Activated naive CD4-positive, alpha-beta T cell treated with anti-CD3 and anti-CD28 coated beads, Interleukin-2, amount 10 ng/mL, durations not matched to agents 7 days and 5 days (primary cell): ENCODE data around the gene DDX60.
A peak's percentile ranks its signal among the peaks of the same experiment; 100 is the strongest.
"Not testable (repeated sequence)": the region's sequence is repeated elsewhere in the genome, so short reads cannot be mapped to it uniquely, and the experiment has no call there.

Experiments
- CTCF ChIA-PET: fragments of 350-600 bp; sonication (Branson Sonifier 250); formaldehyde crosslinking; loops from one replicate; lab custom pipeline; 2021; ENCODE audit warnings: antibody characterized with exemption; lab: Charles Lee
- DNase-seq: peaks from one replicate; pipeline ENCODE4 v3.0.0-alpha.2; 2020
- H3K27ac Mint-ChIP-seq: one replicate; pipeline ENCODE4 v1.8.0; 2021; ENCODE audit warnings: mild to moderate bottlenecking, moderate library complexity, mixed read lengths
- H3K27me3 Mint-ChIP-seq: one replicate; pipeline ENCODE4 v1.8.0; 2021; ENCODE audit warnings: mild to moderate bottlenecking, mixed read lengths
- H3K36me3 Mint-ChIP-seq: one replicate; pipeline ENCODE4 v1.8.0; 2021; ENCODE audit warnings: mixed read lengths
- H3K4me1 Mint-ChIP-seq: one replicate; pipeline ENCODE4 v1.8.0; 2021; ENCODE audit warnings: mixed read lengths
- H3K4me3 Mint-ChIP-seq: one replicate; pipeline ENCODE4 v1.8.0; 2021; ENCODE audit warnings: mild to moderate bottlenecking, moderate library complexity, mixed read lengths
- H3K9me3 Mint-ChIP-seq: one replicate; pipeline ENCODE4 v1.8.0; 2021; ENCODE audit warnings: mixed read lengths

Gene DDX60

GRCh38 chr4:168318266-168318895, at the start of gene DDX60:
Gene DDX60, minus strand, starts transcription at chr4:168318752. Its CDS starts 7,493 bp downstream, at chr4:168311259.
- Mint-ChIP-seq H3K9me3 (peaks cover 8% of the 10 kb centered on the region), H3K27ac (peak within 1 kb of the TSS; percentile 95), H3K4me3 (peak within 1 kb of the TSS; percentile 84), H3K27me3 (peaks cover 8% of the 10 kb centered on the region), H3K4me1 (peaks cover 66% of the 10 kb centered on the region), H3K36me3 (peaks cover 27% of the 10 kb centered on the region)
- CTCF ChIA-PET = interaction anchor here (1.4 kb wide), 1 partner anchor 161 kb away, joined by 6 read pairs; the partner anchor contains the start of gene DDX60L
- DNase-seq = peak; percentile 93

GRCh38 chr4:168367065-168367464, 48.5 kb upstream of the DDX60 start:
- no peak for DNase-seq
- Mint-ChIP-seq H3K4me3 (no peak overlapping the region), H3K9me3 (peaks cover 8% of the 10 kb centered on the region), H3K27ac (no peak overlapping the region), H3K36me3 (peaks cover 68% of the 10 kb centered on the region), H3K27me3 (no peaks in the 10 kb centered on the region), H3K4me1 (peaks cover 9% of the 10 kb centered on the region)
- CTCF ChIA-PET = no interaction called here

DNA sequence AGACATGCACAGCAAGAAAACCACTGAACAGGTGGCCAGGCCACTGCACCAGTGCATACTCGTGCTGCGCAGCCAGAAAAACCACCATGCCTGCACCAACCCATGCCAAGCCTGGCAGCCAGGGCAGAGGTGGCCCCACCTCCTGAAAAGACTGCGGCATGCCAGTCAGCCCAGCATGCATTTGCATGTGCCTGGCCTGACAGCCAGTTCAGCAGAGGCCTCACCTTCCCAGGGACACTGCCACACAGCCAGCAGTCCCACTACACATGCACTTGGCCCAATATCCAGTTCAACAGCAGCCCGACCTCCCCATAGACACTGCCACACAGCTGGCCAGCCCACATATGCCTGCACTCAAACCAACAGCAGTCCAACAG, 43.5 kb upstream of the DDX60 start:
- CTCF ChIA-PET = no interaction called here
- Mint-ChIP-seq H3K4me3 (no peak overlapping the region), H3K9me3 (peaks cover 4% of the 10 kb centered on the region), H3K27ac (no peak overlapping the region), H3K4me1 (peaks cover 9% of the 10 kb centered on the region), H3K27me3 (no peaks in the 10 kb centered on the region), H3K36me3 (peaks cover 64% of the 10 kb centered on the region)
- DNase-seq = no peak

GRCh38 chr4:168361365-168362024, 42.9 kb upstream of the DDX60 start:
- H3K27ac Mint-ChIP-seq = no peak overlapping the region
- H3K27me3 Mint-ChIP-seq = no peaks in the 10 kb centered on the region
- peaks cover 68% of the 10 kb centered on the region for H3K36me3 Mint-ChIP-seq
- H3K9me3 Mint-ChIP-seq = peaks cover 4% of the 10 kb centered on the region
- CTCF ChIA-PET = no interaction called here
- H3K4me3 Mint-ChIP-seq = no peak overlapping the region
- DNase-seq = no peak
- peaks cover 9% of the 10 kb centered on the region for H3K4me1 Mint-ChIP-seq

DNA sequence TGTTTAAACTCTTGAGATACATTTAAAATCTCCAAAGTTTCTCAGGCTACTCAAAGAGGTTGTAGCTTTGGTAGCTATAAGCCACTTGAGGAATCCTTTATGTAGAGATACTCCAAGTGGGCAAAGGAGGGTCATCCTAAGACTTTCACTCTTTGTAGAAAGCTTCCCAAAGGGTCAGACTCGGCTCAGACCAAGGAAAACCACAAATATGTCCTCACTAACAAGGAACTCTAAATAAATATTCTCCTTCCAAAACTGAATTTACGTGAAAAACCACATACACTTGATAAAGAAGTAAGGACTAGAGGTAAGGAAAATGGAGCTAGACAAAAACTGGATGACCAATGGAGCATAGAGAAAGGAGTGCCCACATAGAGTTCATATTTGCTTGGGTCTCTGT, 41.7 kb upstream of the DDX60 start:
- Mint-ChIP-seq H3K27me3 (no peaks in the 10 kb centered on the region), H3K4me1 (peaks cover 9% of the 10 kb centered on the region), H3K27ac (no peak overlapping the region), H3K9me3 (peaks cover 4% of the 10 kb centered on the region), H3K36me3 (peaks cover 66% of the 10 kb centered on the region), H3K4me3 (no peak overlapping the region)
- DNase-seq = no peak
- CTCF ChIA-PET = no interaction called here

DNA sequence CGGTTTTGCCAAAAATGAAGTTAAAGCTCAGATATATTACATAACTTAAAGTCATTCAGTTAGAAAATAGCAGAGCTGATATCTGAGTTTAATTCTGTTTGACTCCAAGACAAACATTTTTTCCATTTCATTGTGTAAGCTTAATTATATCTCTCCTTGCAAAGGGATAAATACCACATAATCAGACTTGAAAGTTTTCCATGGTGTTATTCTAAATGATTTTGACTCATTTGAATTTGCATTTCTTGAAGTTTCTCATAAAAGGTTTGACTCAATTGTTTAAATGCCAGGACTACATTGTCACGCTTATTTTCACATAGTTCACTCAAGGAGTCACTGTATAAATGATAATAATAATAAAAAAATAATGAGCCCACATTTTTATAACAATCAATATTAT, 39.4 kb upstream of the DDX60 start:
- H3K36me3 Mint-ChIP-seq = peaks cover 49% of the 10 kb centered on the region

DNA sequence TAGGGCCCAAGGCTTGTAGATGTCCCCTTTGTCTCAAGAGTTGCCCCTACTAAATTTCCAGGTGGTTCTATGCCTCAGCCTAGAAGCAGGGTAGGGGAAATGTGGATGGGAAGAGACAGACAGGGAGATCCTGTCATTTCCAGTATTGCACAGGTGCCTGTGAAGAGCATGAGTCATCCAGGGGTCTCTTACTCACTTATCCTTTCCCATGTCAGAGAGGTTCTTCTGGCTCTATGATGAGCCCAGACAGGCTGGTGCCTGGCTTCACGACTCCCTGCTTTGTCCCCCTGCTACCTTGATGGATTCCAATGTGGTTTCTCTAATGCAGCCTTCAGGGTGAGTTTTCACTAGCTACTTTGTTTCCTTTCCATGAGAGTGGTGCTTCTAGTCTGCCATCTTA, 35.2 kb upstream of the DDX60 start:
- Mint-ChIP-seq H3K27me3 (no peaks in the 10 kb centered on the region), H3K27ac (no peak overlapping the region), H3K4me3 (no peak overlapping the region), H3K36me3 (peaks cover 21% of the 10 kb centered on the region), H3K4me1 (no peaks in the 10 kb centered on the region), H3K9me3 (peaks cover 18% of the 10 kb centered on the region)
- CTCF ChIA-PET = no interaction called here
- no peak for DNase-seq

More for the DNA sequence above, 39.4 kb upstream of the DDX60 start:
- CTCF ChIA-PET = no interaction called here
- Mint-ChIP-seq H3K27me3 (no peaks in the 10 kb centered on the region), H3K9me3 (peaks cover 4% of the 10 kb centered on the region), H3K4me3 (no peak overlapping the region), H3K4me1 (peaks cover 2% of the 10 kb centered on the region), H3K27ac (no peak overlapping the region)
- no peak for DNase-seq

DNA sequence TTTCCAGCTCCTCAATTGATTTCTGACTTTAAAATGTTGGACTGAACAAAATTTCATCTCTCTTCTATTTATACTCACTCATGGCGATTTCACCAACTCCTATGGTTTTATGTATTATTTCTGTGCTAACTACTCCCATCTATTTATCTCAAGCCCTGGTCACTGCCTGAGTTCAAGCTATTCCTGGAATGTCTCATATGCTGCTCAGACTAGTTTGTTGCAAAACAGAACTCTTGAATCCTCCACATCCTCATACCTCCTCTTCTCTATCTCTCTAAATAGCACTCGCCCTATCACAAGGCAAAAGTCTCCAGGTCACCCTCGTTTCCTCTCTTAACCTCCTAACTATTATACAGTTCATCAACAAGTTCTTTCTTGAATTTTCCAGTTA, 19.0 kb upstream of the DDX60 start:
- peaks cover 3% of the 10 kb centered on the region for H3K9me3 Mint-ChIP-seq
- no peaks in the 10 kb centered on the region for H3K27me3 Mint-ChIP-seq
- no peak overlapping the region for H3K27ac Mint-ChIP-seq
- H3K4me3 Mint-ChIP-seq = no peak overlapping the region
- H3K36me3 Mint-ChIP-seq = no peaks in the 10 kb centered on the region
- CTCF ChIA-PET = no interaction called here
- DNase-seq = no peak
- peaks cover 4% of the 10 kb centered on the region for H3K4me1 Mint-ChIP-seq

DNA sequence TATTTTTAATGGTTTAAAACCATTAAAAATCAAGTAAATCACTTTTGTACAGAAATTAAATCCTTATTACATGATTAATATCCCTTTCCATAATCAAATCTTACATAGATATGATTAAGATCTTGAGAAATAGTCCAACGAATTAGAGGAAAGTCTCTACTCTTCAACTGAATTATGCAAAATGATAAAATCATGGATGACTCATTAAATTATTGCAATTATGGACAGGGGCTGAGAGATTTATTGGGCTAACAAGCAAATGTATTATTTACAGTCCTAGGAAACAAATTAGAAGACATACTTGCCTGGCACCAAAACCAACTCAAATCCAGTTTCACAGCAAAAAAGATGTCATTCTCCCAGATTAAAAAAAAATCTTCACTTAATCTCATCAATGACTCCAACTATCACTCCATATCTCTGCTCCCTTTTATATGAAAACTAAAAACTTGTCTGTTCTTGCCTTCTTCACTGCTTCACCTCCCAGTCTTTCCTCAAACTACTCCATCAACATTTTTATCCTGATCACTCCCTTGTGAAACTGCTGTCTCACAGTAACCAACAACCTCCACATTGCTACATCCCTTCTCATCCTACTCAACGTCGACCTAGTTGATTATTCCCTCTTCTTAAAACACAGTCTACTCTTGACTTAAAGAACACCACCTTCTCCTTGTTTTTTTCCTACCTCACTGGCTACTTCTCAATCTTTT, 18.4 kb upstream of the DDX60 start:
- Mint-ChIP-seq H3K4me1 (peaks cover 4% of the 10 kb centered on the region), H3K27me3 (peaks cover 5% of the 10 kb centered on the region), H3K9me3 (peaks cover 3% of the 10 kb centered on the region), H3K4me3 (no peak overlapping the region), H3K36me3 (no peaks in the 10 kb centered on the region), H3K27ac (no peak overlapping the region)
- DNase-seq = no peak
- CTCF ChIA-PET = no interaction called here

GRCh38 chr4:168335621-168336020, 17.1 kb upstream of the DDX60 start:
- no peak overlapping the region for H3K4me3 Mint-ChIP-seq
- H3K27me3 Mint-ChIP-seq = peaks cover 17% of the 10 kb centered on the region
- no peak overlapping the region for H3K27ac Mint-ChIP-seq
- no peaks in the 10 kb centered on the region for H3K36me3 Mint-ChIP-seq
- CTCF ChIA-PET = interaction anchor here (1.4 kb wide), 1 partner anchor 179 kb away, joined by 3 read pairs; no protein-coding TSS in a partner anchor
- no peak for DNase-seq
- H3K9me3 Mint-ChIP-seq = no peaks in the 10 kb centered on the region
- peaks cover 4% of the 10 kb centered on the region for H3K4me1 Mint-ChIP-seq

DNA sequence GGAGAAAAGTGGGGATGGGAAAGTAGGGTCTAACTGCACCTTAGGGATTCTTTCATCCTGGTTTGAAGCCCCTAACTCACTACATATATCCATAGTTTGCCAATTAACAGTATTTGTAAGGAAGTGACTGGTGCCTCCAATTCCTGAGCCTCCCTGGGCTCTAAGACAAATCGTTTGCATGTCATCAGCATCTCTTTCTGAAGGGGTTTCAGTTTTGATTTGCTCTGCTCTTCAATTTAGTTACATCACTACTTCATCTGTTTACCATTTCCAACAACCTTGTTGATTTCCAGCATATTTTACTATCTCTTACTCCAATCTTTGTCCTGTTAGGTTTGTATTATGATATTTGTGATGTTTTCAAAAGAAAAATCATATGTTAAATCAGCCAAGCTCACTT, 15.5 kb upstream of the DDX60 start:
- CTCF ChIA-PET = interaction anchor here (1.4 kb wide), 1 partner anchor 181 kb away, joined by 3 read pairs; no protein-coding TSS in a partner anchor
- H3K9me3 Mint-ChIP-seq = no peaks in the 10 kb centered on the region
- peaks cover 4% of the 10 kb centered on the region for H3K4me1 Mint-ChIP-seq
- H3K27me3 Mint-ChIP-seq = peaks cover 27% of the 10 kb centered on the region
- no peak for DNase-seq
- H3K4me3 Mint-ChIP-seq = no peak overlapping the region
- no peaks in the 10 kb centered on the region for H3K36me3 Mint-ChIP-seq
- no peak overlapping the region for H3K27ac Mint-ChIP-seq

DNA sequence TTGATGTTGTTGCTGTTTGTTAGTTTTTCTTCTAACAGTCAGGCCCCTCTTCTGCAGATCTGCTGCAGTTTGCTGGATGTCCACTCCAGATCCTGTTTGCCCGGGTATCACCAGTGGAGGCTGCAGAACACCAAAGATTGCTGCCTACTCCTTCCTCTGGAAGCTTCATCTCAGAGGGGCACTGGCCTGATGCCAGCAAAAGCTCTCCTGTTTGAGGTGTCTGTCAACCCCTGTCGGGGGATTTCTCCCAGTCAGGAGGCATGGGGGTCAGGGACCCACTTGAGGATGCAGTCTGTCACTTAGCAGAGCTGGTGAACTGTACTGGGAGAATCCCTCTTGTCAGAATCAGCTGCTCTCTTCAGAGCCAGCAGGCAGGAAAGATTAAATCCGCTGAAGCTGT, 12.0 kb upstream of the DDX60 start:
- peaks cover 27% of the 10 kb centered on the region for H3K27me3 Mint-ChIP-seq
- DNase-seq, H3K36me3 Mint-ChIP-seq, H3K27ac Mint-ChIP-seq, H3K4me1 Mint-ChIP-seq, H3K9me3 Mint-ChIP-seq, H3K4me3 Mint-ChIP-seq: not testable (repeated sequence)
- CTCF ChIA-PET = interaction anchor here (0.6 kb wide), 1 partner anchor 438 kb away, joined by 3 read pairs; no protein-coding TSS in a partner anchor

GRCh38 chr4:168325591-168325990, 7.0 kb upstream of the DDX60 start:
- H3K36me3 Mint-ChIP-seq = peaks cover 13% of the 10 kb centered on the region
- no peak overlapping the region for H3K4me3 Mint-ChIP-seq
- H3K4me1 Mint-ChIP-seq = peaks cover 11% of the 10 kb centered on the region
- no peak for DNase-seq
- H3K27ac Mint-ChIP-seq = no peak overlapping the region
- H3K9me3 Mint-ChIP-seq = peaks cover 8% of the 10 kb centered on the region
- peaks cover 18% of the 10 kb centered on the region for H3K27me3 Mint-ChIP-seq
- CTCF ChIA-PET = no interaction called here

DNA sequence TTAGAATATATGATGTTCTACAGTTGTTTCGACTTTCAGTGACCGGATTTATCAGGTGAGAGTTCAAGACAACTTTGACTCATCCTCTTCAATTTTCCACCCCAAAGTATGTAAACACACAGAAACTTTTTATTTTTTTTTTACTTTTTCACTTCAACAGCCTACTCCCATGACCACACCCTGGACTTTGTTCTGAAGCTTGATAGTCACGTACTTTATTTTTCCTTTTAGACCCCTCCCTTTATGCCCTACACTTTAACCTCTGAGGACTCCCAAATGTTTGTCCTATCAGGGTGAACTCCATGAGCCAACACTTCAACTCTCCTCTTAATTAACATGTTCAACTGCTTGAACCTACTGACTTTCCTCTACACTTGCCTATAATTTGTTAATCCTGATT, 2.5 kb upstream of the DDX60 start:
- peaks cover 8% of the 10 kb centered on the region for H3K27me3 Mint-ChIP-seq
- H3K4me1 Mint-ChIP-seq = peaks cover 51% of the 10 kb centered on the region
- peaks cover 8% of the 10 kb centered on the region for H3K9me3 Mint-ChIP-seq
- H3K27ac Mint-ChIP-seq = no peak overlapping the region
- no peak for DNase-seq
- H3K36me3 Mint-ChIP-seq = peaks cover 19% of the 10 kb centered on the region
- CTCF ChIA-PET = no interaction called here
- no peak overlapping the region for H3K4me3 Mint-ChIP-seq
